HepG2 (cell line): Measurements from ENCODE around the gene BCAS4. TPM values are rescaled to one million over a fixed set of nuclear protein-coding genes. Genes with fewer than 3 reads are reported as not detected.

Source experiments
- ATAC-seq: fragments of 200-7000 bp; cut with Tn5 transposase; 3 replicates; pipeline ENCODE4 v1.9.1; 2020; ENCODE audit warnings: mild to moderate bottlenecking, moderate library complexity
- BruUV-seq: library from RNA; stranded (reverse); fragments of 400-500 nt; replicated peaks from 2 replicates; lab custom pipeline; 2021; lab: Mats Ljungman, UMichigan
- CTCF ChIA-PET: fragments of 300-600 bp; formaldehyde crosslinking; extraction: SDS; loops from one replicate; lab custom pipeline; 2021; ENCODE audit warnings: low total read pairs, inconsistent platforms, low intra/inter-chr PET ratio; lab: Yijun Ruan, JAX
- POLR2A ChIA-PET: fragments of 350-600 bp; sonication (Branson Sonifier 250); formaldehyde crosslinking; loops from one replicate; lab custom pipeline; 2020; ENCODE audit warnings: antibody characterized with exemption, inconsistent platforms; lab: Yijun Ruan, JAX
- DNase-seq: peaks from one replicate; pipeline ENCODE4 v3.0.0-alpha.2; 2015; ENCODE audit warnings: low spot score
- FAIRE-seq: peaks from 3 replicates; lab custom pipeline; 2011; peaks lifted over from hg19 to GRCh38; lab: Jason Lieb, UNC
- H2AFZ ChIP-seq: one replicate; pipeline ENCODE4 v1.6.1; 2011; ENCODE audit warnings: low read length, inconsistent platforms
- H3K27ac ChIP-seq: fragments of 300-600 bp; 3 replicates; pipeline ENCODE4 v1.8.0; 2011; ENCODE audit warnings: mixed run types, mild to moderate bottlenecking, mixed read lengths, low read length, inconsistent platforms; ENCODE audit not compliant: insufficient read depth; ENCODE audit errors: extremely low read length
- H3K27me3 ChIP-seq, 2 experiments: fragments of 200-600 bp in 1 of 2; 2 replicates in 1 of 2; 3 replicates in 1 of 2; pipeline versions ENCODE4 v1.6.0 to v1.8.0; 2011; ENCODE audit warnings: low read length in 2 of 2, mild to moderate bottlenecking in 2 of 2, moderate library complexity in 2 of 2, inconsistent platforms in 1 of 2; ENCODE audit not compliant: insufficient read depth in 2 of 2, control insufficient read depth in 1 of 2
- H3K36me3 ChIP-seq, 2 experiments: fragments of 200-600 bp in 1 of 2; replicated peaks in 1 of 2; 2 replicates in 1 of 2; 3 replicates in 1 of 2; pipeline versions ENCODE4 v1.5.1 to v1.8.0; 2011; ENCODE audit warnings: low read length in 2 of 2, inconsistent platforms in 1 of 2; ENCODE audit not compliant: insufficient read depth in 2 of 2, control insufficient read depth in 1 of 2
- H3K4me1 ChIP-seq: 2 replicates; pipeline ENCODE4 v1.5.1; 2012; ENCODE audit warnings: low read length, inconsistent platforms; ENCODE audit not compliant: insufficient read depth
- H3K4me2 ChIP-seq: 2 replicates; pipeline ENCODE4 v1.6.0; 2011; ENCODE audit warnings: low read depth, low read length, inconsistent platforms
- H3K4me3 ChIP-seq, 3 experiments: fragments of 200-600 bp in 1 of 3; sonication (generic), shearing (Covaris generic) in 1 of 3; replicated peaks in 1 of 3; 2 replicates each; pipeline ENCODE4 v1.5.1; 2011 to 2016; ENCODE audit warnings: low read length in 3 of 3, inconsistent platforms in 2 of 3, low read depth in 2 of 3, mild to moderate bottlenecking in 2 of 3, control low read depth in 1 of 3, mixed read lengths in 1 of 3; ENCODE audit not compliant: insufficient read depth in 1 of 3
- H3K79me2 ChIP-seq: one replicate; pipeline ENCODE4 v1.6.1; 2011; ENCODE audit warnings: low read length, inconsistent platforms; ENCODE audit not compliant: insufficient read depth
- H3K9ac ChIP-seq: 2 replicates; pipeline ENCODE4 v1.6.0; 2011; ENCODE audit warnings: mild to moderate bottlenecking, low read depth, low read length, inconsistent platforms; ENCODE audit not compliant: insufficient read depth
- H3K9me3 ChIP-seq: 2 replicates; pipeline ENCODE4 v1.5.1; 2012; ENCODE audit warnings: mild to moderate bottlenecking, low read length
- H4K20me1 ChIP-seq: 2 replicates; pipeline ENCODE4 v1.6.0; 2011; ENCODE audit warnings: inconsistent platforms, mild to moderate bottlenecking, low read length, moderate library complexity; ENCODE audit not compliant: insufficient read depth
- ERF ChIP-seq: IDR thresholded peaks from 2 replicates; pipeline ENCODE4 v1.6.1; 2018; ENCODE audit warnings: missing biosample characterization, missing genetic modification reagents
- NFE2L2 ChIP-seq: fragments of 150-350 bp; IDR thresholded peaks from 2 replicates; pipeline ENCODE4 v1.6.1; 2014; ENCODE audit warnings: low read length
- ZNF350 ChIP-seq: sonication (generic); formaldehyde crosslinking; IDR thresholded peaks from 2 replicates; pipeline ENCODE4 v1.4.0; 2020; ENCODE audit warnings: mild to moderate bottlenecking, low read depth, missing genetic modification reagents, borderline replicate concordance
- ZNF768 ChIP-seq: sonication (generic); formaldehyde crosslinking; IDR thresholded peaks from 2 replicates; pipeline ENCODE4 v1.4.0; 2020; ENCODE audit warnings: missing genetic modification reagents
- WGBS: methylation state at CpG from one replicate; pipeline ENCODE4 v1.1.6; 2017; ENCODE audit warnings: low lambda C conversion rate; 5-methylcytosine and 5-hydroxymethylcytosine counted together
- in situ Hi-C: cut with HindIII; loops from 2 replicates; pipeline ENCODE4 v1.10.0; 2017; ENCODE audit warnings: low pct_unique_long_range_greater_than_20kb; ENCODE audit not compliant: extremely low pct_ligation_motif_present
- intact Hi-C: fragments of 100-400 bp; cut with micrococcal nuclease; formaldehyde crosslinking; loops from one replicate; pipeline ENCODE4 v1.10.0; 2022; ENCODE audit not compliant: unreplicated experiment
- polyA plus RNA-seq, 8 experiments: library from polyadenylated mRNA; depleted of rRNA in 3 of 8; stranded (reverse) in 7 of 8; unstranded in 1 of 8; fragments of >200 nt; fragmentation: Illumina TruSeq in 4 of 8; extraction: Trizol in 4 of 8; gene quantifications; 2 replicates each; pipeline versions ENCODE4 v1.2.1 to v1.2.3, GENCODE V29; 2011 to 2016; ENCODE audit warnings: low read depth in 4 of 8, missing spikeins in 1 of 8, mixed read lengths in 1 of 8; ENCODE audit not compliant: insufficient read depth in 1 of 8
- total RNA-seq, 5 experiments: library from RNA; depleted of rRNA; stranded (reverse); fragments of >200 nt; fragmentation: Illumina TruSeq; extraction: Trizol; gene quantifications; 2 replicates each; pipeline ENCODE4 v1.2.3, GENCODE V29; 2016; ENCODE audit warnings: low read depth in 1 of 5
- TF ChIP-seq, protein P1 (sequence below): sonication (generic); formaldehyde crosslinking; IDR thresholded peaks from 2 replicates; pipeline ENCODE4 v1.5.1; 2020; ENCODE audit warnings: mild to moderate bottlenecking, missing genetic modification reagents, moderate library complexity
- TF ChIP-seq, protein P2 (sequence below): sonication (generic); formaldehyde crosslinking; IDR thresholded peaks from 2 replicates; pipeline ENCODE4 v1.5.1; 2020; ENCODE audit warnings: missing genetic modification reagents, mild to moderate bottlenecking, borderline replicate concordance
- TF ChIP-seq, protein P3 (sequence below): sonication (generic); formaldehyde crosslinking; conservative IDR thresholded peaks from 2 replicates; pipeline ENCODE4 v1.8.0; 2022; ENCODE audit warnings: low read depth, missing genetic modification reagents
- TF ChIP-seq, protein P4 (sequence below): sonication (generic); formaldehyde crosslinking; conservative IDR thresholded peaks from 2 replicates; pipeline ENCODE4 v1.8.1; 2023; ENCODE audit warnings: missing genetic modification reagents

BCAS4 gene
- total and polyA plus RNA-seq, 2 of the 13 experiments (the other 11 are each of a cell fraction or from before 2014, with no cell fraction given): 7.2 to 8.0 TPM

DNA sequence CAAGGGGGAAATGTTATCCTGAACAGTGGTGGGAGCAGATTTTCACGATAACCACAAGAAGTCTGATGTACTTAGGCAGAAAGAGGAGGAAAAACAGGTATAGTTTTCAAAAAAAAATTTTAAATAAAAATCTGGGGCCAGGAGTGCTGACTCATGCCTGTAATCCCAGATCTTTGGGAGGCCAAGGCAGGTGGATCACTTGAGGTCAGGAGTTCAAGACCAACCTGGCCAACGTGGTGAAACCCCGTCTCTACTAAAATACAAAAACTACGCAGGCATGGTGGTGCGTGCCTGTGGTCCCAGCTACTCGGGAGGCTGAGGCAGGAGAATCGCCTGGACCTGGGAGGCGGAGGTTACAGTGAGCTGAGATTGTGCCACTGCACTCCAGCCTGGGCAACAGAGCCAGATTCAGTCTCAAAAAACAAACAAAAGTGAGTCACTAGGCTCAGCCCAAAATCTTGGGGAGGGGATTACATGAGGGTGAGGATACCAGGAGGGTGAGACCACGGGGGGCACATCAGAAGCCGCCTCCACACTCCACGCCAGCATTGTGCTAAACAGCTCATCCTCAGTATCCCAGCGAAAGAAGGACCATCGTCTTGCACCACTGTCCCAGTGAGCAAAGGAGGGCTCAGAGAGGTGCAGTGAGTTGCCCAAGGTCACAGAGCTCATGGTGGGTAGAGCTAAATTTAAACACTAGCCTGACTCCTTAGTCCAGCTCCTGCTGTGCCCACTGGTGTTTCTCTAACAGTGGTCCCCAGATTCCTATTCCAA, 33.7 kb downstream of the BCAS4 start:
- WGBS: 90% methylated on average over 13 of the region's 13 CpGs
- in situ Hi-C loops (no loop called here), intact Hi-C loops (loop anchor here (5.0 kb wide), 1 partner anchor 701 kb away; no protein-coding TSS in a partner anchor)
- no peaks in the 10 kb centered on the region for H3K79me2 ChIP-seq
- no peak for ATAC-seq
- POLR2A ChIA-PET: no interaction called here
- DNase-seq: no peak
- no peaks in the 10 kb centered on the region for H3K36me3 ChIP-seq
- BruUV-seq: no TSS peak
- H3K4me1 ChIP-seq: no peaks in the 10 kb centered on the region
- FAIRE-seq: no peak
- TF ChIP-seq, protein P1, sequence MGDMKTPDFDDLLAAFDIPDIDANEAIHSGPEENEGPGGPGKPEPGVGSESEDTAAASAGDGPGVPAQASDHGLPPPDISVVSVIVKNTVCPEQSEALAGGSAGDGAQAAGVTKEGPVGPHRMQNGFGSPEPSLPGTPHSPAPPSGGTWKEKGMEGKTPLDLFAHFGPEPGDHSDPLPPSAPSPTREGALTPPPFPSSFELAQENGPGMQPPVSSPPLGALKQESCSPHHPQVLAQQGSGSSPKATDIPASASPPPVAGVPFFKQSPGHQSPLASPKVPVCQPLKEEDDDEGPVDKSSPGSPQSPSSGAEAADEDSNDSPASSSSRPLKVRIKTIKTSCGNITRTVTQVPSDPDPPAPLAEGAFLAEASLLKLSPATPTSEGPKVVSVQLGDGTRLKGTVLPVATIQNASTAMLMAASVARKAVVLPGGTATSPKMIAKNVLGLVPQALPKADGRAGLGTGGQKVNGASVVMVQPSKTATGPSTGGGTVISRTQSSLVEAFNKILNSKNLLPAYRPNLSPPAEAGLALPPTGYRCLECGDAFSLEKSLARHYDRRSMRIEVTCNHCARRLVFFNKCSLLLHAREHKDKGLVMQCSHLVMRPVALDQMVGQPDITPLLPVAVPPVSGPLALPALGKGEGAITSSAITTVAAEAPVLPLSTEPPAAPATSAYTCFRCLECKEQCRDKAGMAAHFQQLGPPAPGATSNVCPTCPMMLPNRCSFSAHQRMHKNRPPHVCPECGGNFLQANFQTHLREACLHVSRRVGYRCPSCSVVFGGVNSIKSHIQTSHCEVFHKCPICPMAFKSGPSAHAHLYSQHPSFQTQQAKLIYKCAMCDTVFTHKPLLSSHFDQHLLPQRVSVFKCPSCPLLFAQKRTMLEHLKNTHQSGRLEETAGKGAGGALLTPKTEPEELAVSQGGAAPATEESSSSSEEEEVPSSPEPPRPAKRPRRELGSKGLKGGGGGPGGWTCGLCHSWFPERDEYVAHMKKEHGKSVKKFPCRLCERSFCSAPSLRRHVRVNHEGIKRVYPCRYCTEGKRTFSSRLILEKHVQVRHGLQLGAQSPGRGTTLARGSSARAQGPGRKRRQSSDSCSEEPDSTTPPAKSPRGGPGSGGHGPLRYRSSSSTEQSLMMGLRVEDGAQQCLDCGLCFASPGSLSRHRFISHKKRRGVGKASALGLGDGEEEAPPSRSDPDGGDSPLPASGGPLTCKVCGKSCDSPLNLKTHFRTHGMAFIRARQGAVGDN (CRISPR knock-in tag): no peak
- TF ChIP-seq ERF: no peak
- TF ChIP-seq, protein P2, sequence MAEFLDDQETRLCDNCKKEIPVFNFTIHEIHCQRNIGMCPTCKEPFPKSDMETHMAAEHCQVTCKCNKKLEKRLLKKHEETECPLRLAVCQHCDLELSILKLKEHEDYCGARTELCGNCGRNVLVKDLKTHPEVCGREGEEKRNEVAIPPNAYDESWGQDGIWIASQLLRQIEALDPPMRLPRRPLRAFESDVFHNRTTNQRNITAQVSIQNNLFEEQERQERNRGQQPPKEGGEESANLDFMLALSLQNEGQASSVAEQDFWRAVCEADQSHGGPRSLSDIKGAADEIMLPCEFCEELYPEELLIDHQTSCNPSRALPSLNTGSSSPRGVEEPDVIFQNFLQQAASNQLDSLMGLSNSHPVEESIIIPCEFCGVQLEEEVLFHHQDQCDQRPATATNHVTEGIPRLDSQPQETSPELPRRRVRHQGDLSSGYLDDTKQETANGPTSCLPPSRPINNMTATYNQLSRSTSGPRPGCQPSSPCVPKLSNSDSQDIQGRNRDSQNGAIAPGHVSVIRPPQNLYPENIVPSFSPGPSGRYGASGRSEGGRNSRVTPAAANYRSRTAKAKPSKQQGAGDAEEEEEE (CRISPR knock-in tag): no peak
- TF ChIP-seq, protein P3, sequence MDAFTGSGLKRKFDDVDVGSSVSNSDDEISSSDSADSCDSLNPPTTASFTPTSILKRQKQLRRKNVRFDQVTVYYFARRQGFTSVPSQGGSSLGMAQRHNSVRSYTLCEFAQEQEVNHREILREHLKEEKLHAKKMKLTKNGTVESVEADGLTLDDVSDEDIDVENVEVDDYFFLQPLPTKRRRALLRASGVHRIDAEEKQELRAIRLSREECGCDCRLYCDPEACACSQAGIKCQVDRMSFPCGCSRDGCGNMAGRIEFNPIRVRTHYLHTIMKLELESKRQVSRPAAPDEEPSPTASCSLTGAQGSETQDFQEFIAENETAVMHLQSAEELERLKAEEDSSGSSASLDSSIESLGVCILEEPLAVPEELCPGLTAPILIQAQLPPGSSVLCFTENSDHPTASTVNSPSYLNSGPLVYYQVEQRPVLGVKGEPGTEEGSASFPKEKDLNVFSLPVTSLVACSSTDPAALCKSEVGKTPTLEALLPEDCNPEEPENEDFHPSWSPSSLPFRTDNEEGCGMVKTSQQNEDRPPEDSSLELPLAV (CRISPR knock-in tag): no peak
- 0 out of 2 replicates have a peak, but pooled peaks have one; percentile 39 for TF ChIP-seq ZNF350 (CRISPR knock-in tag)
- TF ChIP-seq, protein P4, sequence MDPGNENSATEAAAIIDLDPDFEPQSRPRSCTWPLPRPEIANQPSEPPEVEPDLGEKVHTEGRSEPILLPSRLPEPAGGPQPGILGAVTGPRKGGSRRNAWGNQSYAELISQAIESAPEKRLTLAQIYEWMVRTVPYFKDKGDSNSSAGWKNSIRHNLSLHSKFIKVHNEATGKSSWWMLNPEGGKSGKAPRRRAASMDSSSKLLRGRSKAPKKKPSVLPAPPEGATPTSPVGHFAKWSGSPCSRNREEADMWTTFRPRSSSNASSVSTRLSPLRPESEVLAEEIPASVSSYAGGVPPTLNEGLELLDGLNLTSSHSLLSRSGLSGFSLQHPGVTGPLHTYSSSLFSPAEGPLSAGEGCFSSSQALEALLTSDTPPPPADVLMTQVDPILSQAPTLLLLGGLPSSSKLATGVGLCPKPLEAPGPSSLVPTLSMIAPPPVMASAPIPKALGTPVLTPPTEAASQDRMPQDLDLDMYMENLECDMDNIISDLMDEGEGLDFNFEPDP: 0 out of 2 replicates have a peak, but pooled peaks have one; percentile 67
- peak; percentile 90 for TF ChIP-seq ZNF768 (CRISPR knock-in tag)
- peak; percentile 24; the same call in 1 of the 2 replicates for TF ChIP-seq NFE2L2
- no peaks in the 10 kb centered on the region for H4K20me1 ChIP-seq
- H3K4me2 ChIP-seq: no peak overlapping the region
- H3K4me3 ChIP-seq: no peak overlapping the region
- H3K27me3 ChIP-seq: no peaks in the 10 kb centered on the region
- no peak overlapping the region for H3K27ac ChIP-seq
- no peaks in the 10 kb centered on the region for H3K9me3 ChIP-seq
- H3K9ac ChIP-seq: no peak overlapping the region
- CTCF ChIA-PET: no interaction called here
- H2AFZ ChIP-seq: no peak overlapping the region
